H1 (cell line): ENCODE measurements around the gene NPHP4. TPM values are rescaled to one million over a fixed set of nuclear protein-coding genes. Genes with fewer than 3 reads are reported as not detected.

ENCODE experiments used
- CTCF ChIA-PET: fragments of 300-600 bp; sonication (Branson Sonifier 250); formaldehyde crosslinking; loops from one replicate; lab custom pipeline; 2021; ENCODE audit not compliant: partially characterized antibody; lab: Charles Lee
- POLR2A ChIA-PET: fragments of 300-600 bp; sonication (Branson Sonifier 250); formaldehyde crosslinking; loops from one replicate; lab custom pipeline; 2021; ENCODE audit warnings: inconsistent platforms; ENCODE audit not compliant: partially characterized antibody; lab: Charles Lee
- DNase-seq, 2 experiments: peaks; one replicate each; pipeline versions ENCODE4 v3.0.0 to v3.0.0-alpha.2; 2010 to 2022; ENCODE audit warnings: low spot score in 2 of 2, low read depth in 1 of 2, mixed read lengths in 1 of 2
- FAIRE-seq: peaks from 2 replicates; lab custom pipeline; 2011; peaks lifted over from hg19 to GRCh38; lab: Jason Lieb, UNC
- H2AFZ ChIP-seq: 2 replicates; pipeline ENCODE4 v1.8.1; 2012; ENCODE audit warnings: low read length, inconsistent platforms
- H2AK5ac ChIP-seq: 2 replicates; pipeline ENCODE4 v1.6.1; 2013; ENCODE audit warnings: low read depth, low read length
- H2BK120ac ChIP-seq: replicated peaks from 2 replicates; pipeline ENCODE3; 2013; ENCODE audit warnings: low read depth, low read length, inconsistent platforms
- H2BK12ac ChIP-seq: 2 replicates; pipeline ENCODE4 v1.6.1; 2013; ENCODE audit warnings: low read depth, low read length
- H2BK15ac ChIP-seq: 2 replicates; pipeline ENCODE4 v1.6.1; 2013; ENCODE audit warnings: low read length
- H2BK20ac ChIP-seq: 2 replicates; pipeline ENCODE4 v1.6.1; 2013; ENCODE audit warnings: low read length
- H2BK5ac ChIP-seq: 2 replicates; pipeline ENCODE4 v1.6.1; 2013; ENCODE audit warnings: low read depth, low read length
- H3K14ac ChIP-seq: 2 replicates; pipeline ENCODE4 v1.6.1; 2013; ENCODE audit warnings: inconsistent platforms; ENCODE audit not compliant: insufficient read length
- H3K18ac ChIP-seq: 2 replicates; pipeline ENCODE4 v1.6.1; 2013; ENCODE audit warnings: low read length; ENCODE audit errors: extremely low read depth
- H3K23ac ChIP-seq: 2 replicates; pipeline ENCODE4 v1.6.1; 2013; ENCODE audit warnings: inconsistent platforms; ENCODE audit not compliant: insufficient read length
- H3K23me2 ChIP-seq: 2 replicates; pipeline ENCODE4 v1.6.1; 2013; ENCODE audit warnings: low read depth, low read length
- H3K27ac ChIP-seq: 2 replicates; pipeline ENCODE4 v1.6.1; 2011; ENCODE audit warnings: low read depth, low read length, inconsistent platforms
- H3K27me3 ChIP-seq, 4 experiments: replicated peaks in 1 of 4; 1 replicate in 1 of 4; 2 replicates in 3 of 4; pipeline versions ENCODE4 v1.6.1 to v1.8.1; 2011 to 2013; ENCODE audit warnings: low read length in 3 of 4, mild to moderate bottlenecking in 3 of 4, inconsistent platforms in 2 of 4, mixed read lengths in 2 of 4, moderate library complexity in 1 of 4; ENCODE audit not compliant: control insufficient read depth in 3 of 4, insufficient read depth in 3 of 4; ENCODE audit errors: extremely low read depth in 1 of 4
- H3K36me3 ChIP-seq, 4 experiments: 2 replicates each; pipeline versions ENCODE4 v1.6.1 to v1.8.1; 2011 to 2013; ENCODE audit warnings: mild to moderate bottlenecking in 4 of 4, low read length in 3 of 4, moderate library complexity in 2 of 4, control low read depth in 1 of 4, inconsistent platforms in 1 of 4; ENCODE audit not compliant: insufficient read depth in 4 of 4, control insufficient read depth in 2 of 4
- H3K4ac ChIP-seq: replicated peaks from 2 replicates; pipeline ENCODE3; 2013; ENCODE audit warnings: low read length, low read depth, mixed read lengths, inconsistent platforms; ENCODE audit not compliant: insufficient read length
- H3K4me1 ChIP-seq, 4 experiments: replicated peaks in 1 of 4; 1 replicate in 1 of 4; 2 replicates in 3 of 4; pipeline versions ENCODE4 v1.6.1 to v1.8.1; 2011 to 2013; ENCODE audit warnings: low read length in 3 of 4, inconsistent platforms in 2 of 4, mixed read lengths in 1 of 4; ENCODE audit not compliant: insufficient read depth in 4 of 4, control insufficient read depth in 3 of 4
- H3K4me2 ChIP-seq, 2 experiments: 2 replicates each; pipeline versions ENCODE4 v1.6.1 to v1.8.1; 2011 to 2013; ENCODE audit warnings: low read depth in 2 of 2, low read length in 2 of 2, control low read depth in 1 of 2, inconsistent platforms in 1 of 2, mild to moderate bottlenecking in 1 of 2; ENCODE audit not compliant: insufficient read depth in 1 of 2
- H3K4me3 ChIP-seq, 4 experiments: fragments of 200-600, 300-600 bp in 1 of 4; sonication (generic), shearing (Covaris generic), sonication (Bioruptor Twin) in 1 of 4; 2 replicates each; pipeline versions ENCODE4 v1.5.1 to v1.8.1; 2011 to 2016; ENCODE audit warnings: low read length in 4 of 4, low read depth in 3 of 4, control low read depth in 2 of 4, inconsistent platforms in 2 of 4, mild to moderate bottlenecking in 2 of 4, mixed read lengths in 1 of 4, moderate library complexity in 1 of 4; ENCODE audit not compliant: insufficient read depth in 2 of 4; ENCODE audit errors: extremely low read depth in 1 of 4
- H3K56ac ChIP-seq: replicated peaks from 2 replicates; pipeline ENCODE3; 2013; ENCODE audit warnings: low read depth, mild to moderate bottlenecking, mixed read lengths, low read length, inconsistent platforms; ENCODE audit not compliant: insufficient read length
- H3K79me1 ChIP-seq: 2 replicates; pipeline ENCODE4 v1.6.1; 2013; ENCODE audit warnings: low read depth, low read length, control low read depth
- H3K79me2 ChIP-seq, 2 experiments: 2 replicates each; pipeline versions ENCODE4 v1.6.1 to v1.8.1; 2012 to 2013; ENCODE audit warnings: low read length in 2 of 2, mild to moderate bottlenecking in 2 of 2, inconsistent platforms in 1 of 2; ENCODE audit not compliant: insufficient read depth in 2 of 2, control insufficient read depth in 1 of 2
- H3K9ac ChIP-seq, 4 experiments: replicated peaks in 1 of 4; 1 replicate in 1 of 4; 2 replicates in 3 of 4; pipeline versions ENCODE4 v1.6.1 to v1.8.1; 2011 to 2013; ENCODE audit warnings: low read depth in 3 of 4, low read length in 3 of 4, control low read depth in 2 of 4, mild to moderate bottlenecking in 2 of 4, moderate library complexity in 2 of 4, inconsistent platforms in 1 of 4; ENCODE audit errors: extremely low read depth in 1 of 4
- H3K9me3 ChIP-seq, 2 experiments: 2 replicates each; pipeline versions ENCODE4 v1.6.1 to v1.8.1; 2012 to 2013; ENCODE audit warnings: mild to moderate bottlenecking in 2 of 2, moderate library complexity in 2 of 2, control low read depth in 1 of 2, inconsistent platforms in 1 of 2, low read depth in 1 of 2, low read length in 1 of 2, mixed read lengths in 1 of 2; ENCODE audit not compliant: insufficient read depth in 2 of 2
- H4K20me1 ChIP-seq, 2 experiments: replicated peaks in 1 of 2; 2 replicates each; pipeline versions ENCODE3 to v1.8.1; 2011 to 2013; ENCODE audit warnings: inconsistent platforms in 2 of 2, low read length in 2 of 2, mild to moderate bottlenecking in 1 of 2; ENCODE audit not compliant: insufficient read depth in 2 of 2, control insufficient read depth in 1 of 2
- H4K5ac ChIP-seq: 2 replicates; pipeline ENCODE4 v1.6.1; 2013; ENCODE audit warnings: low read length, low read depth, mixed read lengths, inconsistent platforms; ENCODE audit not compliant: insufficient read length
- H4K8ac ChIP-seq: 2 replicates; pipeline ENCODE4 v1.8.0; 2013; ENCODE audit warnings: mild to moderate bottlenecking, moderate library complexity, low read length, inconsistent platforms; ENCODE audit not compliant: insufficient read depth; ENCODE audit errors: extremely low read depth
- H4K91ac ChIP-seq: replicated peaks from 2 replicates; pipeline ENCODE3; 2013; ENCODE audit warnings: low read length, mixed read lengths, inconsistent platforms; ENCODE audit not compliant: insufficient read length
- JUND ChIP-seq: IDR thresholded peaks from 2 replicates; pipeline ENCODE4 v1.6.1; 2011; ENCODE audit warnings: mild to moderate bottlenecking, improper control_type of control experiment, low read length
- WGBS, 2 experiments: shearing (Covaris generic) in 1 of 2; methylation state at CpG; one replicate each; pipeline versions ENCODE4 v1.1.6 to v1.1.7; 2013 to 2015; ENCODE audit warnings: low lambda C conversion rate in 2 of 2, mixed read lengths in 2 of 2, inconsistent platforms in 1 of 2, low coverage in 1 of 2, missing lambda C conversion rate in 1 of 2; ENCODE audit not compliant: insufficient replicate concordance in 2 of 2, insufficient coverage in 1 of 2, insufficient read length in 1 of 2; ENCODE audit errors: extremely low coverage in 1 of 2, missing lambda C conversion rate in 1 of 2; 5-methylcytosine and 5-hydroxymethylcytosine counted together
- polyA plus RNA-seq, 7 experiments: library from polyadenylated mRNA; depleted of rRNA in 3 of 7; stranded (reverse) in 5 of 7; unstranded in 2 of 7; fragments of >200 nt in 5 of 7; fragments of 200-250 nt in 2 of 7; gene quantifications; 1 replicate in 5 of 7; 2 replicates in 1 of 7; 4 replicates in 1 of 7; pipeline versions ENCODE4 v1.2.1 to v1.2.3, GENCODE V29; 2011 to 2013; ENCODE audit warnings: missing spikeins in 2 of 7, mixed read lengths in 2 of 7
- total RNA-seq: library from RNA; stranded (reverse); fragmentation: NEBNext Ultra II Directional; extraction: Animal tissue kit (Norgen Biotek cat#: 25700); gene quantifications from 2 replicates; pipeline ENCODE4 v1.2.1, GENCODE V29; 2021

Gene NPHP4
- total and polyA plus RNA-seq, 2 of the 8 experiments (the other 6 are each of a cell fraction or from before 2014, with no cell fraction given): 5.8 to 14.0 TPM

GRCh38 chr1:6004412-6005123, 12.3 kb upstream of the NPHP4 start:
- H4K8ac ChIP-seq: no peak overlapping the region; the same call in 1 of the 2 replicates
- H3K27ac ChIP-seq: no peak overlapping the region
- FAIRE-seq (no peak), DNase-seq (no peak)
- no peaks in the 10 kb centered on the region for H3K79me1 ChIP-seq
- H3K9ac ChIP-seq: no peak overlapping the region
- H2BK5ac ChIP-seq: no peak overlapping the region
- H2BK15ac ChIP-seq: no peak overlapping the region
- H3K9me3 ChIP-seq: no peaks in the 10 kb centered on the region
- WGBS, 2 experiments: 78% methylated on average over 10 of the region's 11 CpGs; no CpG with 5 or more reads in 1 of the 2 experiments
- no peak overlapping the region for H2BK12ac ChIP-seq
- ChIA-PET POLR2A (no interaction called here), CTCF (no interaction called here)
- H3K36me3 ChIP-seq: no peaks in the 10 kb centered on the region
- no peak overlapping the region for H3K18ac ChIP-seq
- H4K91ac ChIP-seq: no peak overlapping the region
- H3K4ac ChIP-seq: no peak overlapping the region
- no peaks in the 10 kb centered on the region for H4K20me1 ChIP-seq
- no peak overlapping the region for H3K4me3 ChIP-seq
- H2AK5ac ChIP-seq: no peak overlapping the region
- H3K27me3 ChIP-seq: no peaks in the 10 kb centered on the region
- no peak overlapping the region for H3K14ac ChIP-seq
- H2BK20ac ChIP-seq: no peak overlapping the region
- peaks cover 0 to 6% (median 4%) of the 10 kb centered on the region in 4 experiments; a peak in 4 of 7 replicates for H3K4me1 ChIP-seq
- H3K23ac ChIP-seq: no peak overlapping the region
- no peak overlapping the region for H2AFZ ChIP-seq
- H3K79me2 ChIP-seq: no peaks in the 10 kb centered on the region
- no peak overlapping the region for H3K56ac ChIP-seq
- H2BK120ac ChIP-seq: peak overlapping the region; percentile 15
- H4K5ac ChIP-seq: no peak overlapping the region
- no peak overlapping the region for H3K4me2 ChIP-seq
- H3K23me2 ChIP-seq: no peaks in the 10 kb centered on the region
- TF ChIP-seq JUND: no peak
